Activated CD4-positive, alpha-beta T cell treated with anti-CD3 and anti-CD28 coated beads for 24 hours (primary cell): ENCODE measurements around the gene CFAP221.

Source experiments
- DNase-seq, 2 donors: peaks; one replicate each; pipeline ENCODE4 v3.0.0-alpha.2; 2020; ENCODE audit warnings: low read depth in 2 of 2

The CFAP221 gene

DNA sequence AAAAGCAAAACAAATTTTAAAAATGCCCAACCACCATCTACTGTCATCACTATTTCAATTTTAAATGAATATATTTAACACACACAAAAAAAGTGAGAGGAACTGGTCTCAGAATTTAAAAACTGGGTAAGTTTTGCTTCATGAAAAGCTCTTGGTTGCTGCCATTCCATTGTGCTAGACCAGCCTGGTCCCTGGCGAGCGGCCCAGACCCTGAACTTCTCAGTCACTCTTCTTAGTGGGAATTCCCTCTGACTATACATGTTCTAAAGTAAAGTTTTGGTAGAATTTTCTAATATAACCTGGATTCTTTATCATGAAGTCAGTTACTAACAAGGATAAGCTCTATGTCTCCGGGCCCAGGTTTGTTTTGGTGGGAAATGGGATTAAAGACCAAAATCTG, 99.9 kb downstream of the CFAP221 start:
- DNase-seq: no peak

DNA sequence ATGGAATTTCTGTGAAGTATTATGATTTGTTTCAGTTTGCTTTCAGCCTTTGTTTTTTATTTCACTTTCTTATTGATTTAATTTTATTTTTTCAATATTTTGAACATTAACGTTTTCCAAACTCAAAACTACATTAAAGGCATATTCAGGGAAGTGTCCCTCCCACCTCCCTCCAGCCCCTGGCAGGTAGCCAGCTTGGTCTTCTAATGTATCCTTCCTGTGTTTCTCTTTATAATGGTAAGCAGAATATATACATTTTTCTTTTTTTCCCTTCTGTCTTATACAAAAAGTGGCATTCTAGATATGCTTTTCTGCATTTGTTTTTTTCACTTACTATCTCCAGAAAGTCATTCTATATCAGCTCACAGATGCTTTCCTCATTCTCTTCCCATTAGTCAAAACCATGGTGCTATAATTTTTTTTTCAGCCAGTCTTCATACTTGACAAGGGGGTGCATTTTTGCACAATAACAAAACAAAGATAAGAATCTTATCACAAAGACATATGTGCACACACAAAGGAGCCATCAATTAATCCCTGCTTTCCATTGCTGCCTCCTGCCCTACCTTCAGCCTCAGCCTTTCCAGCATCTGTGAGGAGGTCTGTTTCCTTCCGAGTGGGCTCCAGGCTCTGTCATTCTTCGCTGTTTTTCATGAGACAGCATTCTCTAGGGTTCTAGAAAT, 101.1 kb downstream of the CFAP221 start:
- no peak for DNase-seq

DNA sequence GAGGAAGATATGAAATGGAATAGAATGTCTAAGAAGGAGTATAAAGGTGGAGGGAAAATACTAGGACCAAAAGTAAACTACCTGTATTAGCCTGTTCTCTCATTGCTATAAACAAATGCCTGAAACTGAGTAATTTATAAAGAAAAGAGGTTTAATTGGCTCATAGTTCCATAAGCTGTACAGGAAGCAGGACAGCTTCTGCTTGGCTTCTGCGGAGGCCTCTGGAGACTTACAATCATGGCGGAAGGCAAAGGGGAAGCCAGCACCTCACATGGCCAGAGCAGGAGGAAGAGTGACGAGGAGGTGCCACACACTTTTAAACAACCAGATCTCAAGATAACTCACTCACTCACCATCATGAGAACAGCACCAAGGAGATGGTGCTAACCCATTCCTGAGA, 101.9 kb downstream of the CFAP221 start:
- DNase-seq: no peak

DNA sequence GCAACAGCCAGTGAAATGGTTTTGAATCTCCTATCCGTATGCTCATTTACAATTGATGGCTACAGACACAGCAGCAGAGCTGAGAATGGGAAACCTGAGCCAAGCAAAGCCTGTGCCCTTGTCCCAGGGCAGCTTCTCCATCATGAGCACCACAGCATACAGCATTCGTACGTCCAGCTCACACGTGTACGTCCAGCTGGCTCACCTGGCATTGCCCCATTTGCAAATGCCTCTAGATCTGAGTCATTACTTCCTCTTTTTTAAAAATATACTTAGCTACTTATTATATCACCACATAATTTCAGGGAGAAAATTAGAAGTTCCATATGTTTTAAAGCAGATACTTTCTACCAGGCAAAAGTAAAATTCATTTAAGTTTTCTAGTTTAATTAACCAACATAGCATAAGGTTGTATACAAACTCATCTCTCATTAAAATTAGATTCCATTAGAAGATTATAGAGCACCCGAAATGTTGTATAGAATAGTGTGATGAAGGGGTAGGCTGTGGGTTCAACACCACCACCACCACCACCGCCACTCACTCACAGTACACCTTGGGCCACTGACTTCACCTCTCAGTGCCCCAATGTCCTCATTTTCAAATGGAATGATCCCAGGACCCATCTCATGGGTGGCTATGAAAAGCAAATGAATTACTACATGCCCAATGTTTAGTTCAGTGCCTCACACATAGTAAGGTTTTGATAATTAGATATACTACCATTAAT, 103.4 kb downstream of the CFAP221 start:
- no peak for DNase-seq

DNA sequence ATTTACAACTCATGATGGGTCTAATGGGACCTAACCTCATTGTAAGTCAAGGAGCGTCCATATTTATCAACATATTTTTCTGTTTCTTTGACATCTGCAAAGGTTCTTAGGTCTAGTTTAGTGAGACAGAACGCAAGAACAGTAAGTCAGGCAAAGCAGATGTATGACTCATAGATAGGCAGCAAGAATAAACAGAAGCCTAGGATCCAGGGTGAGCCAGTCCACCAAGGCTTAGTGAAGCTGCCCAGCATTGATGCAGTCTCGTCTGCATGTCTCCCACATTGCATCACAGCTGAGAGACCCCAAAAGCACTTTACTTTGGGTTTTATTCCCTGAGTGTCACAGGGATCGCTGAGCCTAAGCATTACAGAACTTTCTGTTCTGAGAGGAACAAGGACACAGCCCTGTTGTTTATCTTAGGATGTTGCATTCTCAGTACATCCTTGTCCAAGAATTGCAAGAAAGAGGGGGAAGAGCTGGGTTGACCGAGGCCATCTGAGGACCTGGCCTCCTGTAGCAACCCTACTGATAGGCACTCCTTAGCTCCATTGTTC, 105.2 kb downstream of the CFAP221 start:
- DNase-seq: no peak

DNA sequence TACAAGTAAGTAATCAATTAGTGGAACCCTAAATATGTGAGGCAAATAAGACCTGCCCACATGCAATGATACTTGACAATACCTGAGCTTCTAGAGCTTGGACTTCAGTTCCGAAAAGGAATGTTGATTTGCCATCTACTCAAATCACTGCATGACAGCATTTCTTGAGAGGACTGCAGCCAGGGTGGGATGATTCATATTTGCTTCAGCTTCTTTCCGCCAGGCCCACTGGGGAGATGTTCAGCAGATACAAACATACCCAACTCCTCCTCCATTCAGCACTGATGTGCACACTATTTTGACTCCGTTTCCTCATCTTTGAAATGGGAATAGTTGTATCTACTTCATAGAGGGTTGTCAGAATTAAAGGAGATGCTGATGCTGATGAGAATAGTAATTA, 106.0 kb downstream of the CFAP221 start:
- no peak for DNase-seq

DNA sequence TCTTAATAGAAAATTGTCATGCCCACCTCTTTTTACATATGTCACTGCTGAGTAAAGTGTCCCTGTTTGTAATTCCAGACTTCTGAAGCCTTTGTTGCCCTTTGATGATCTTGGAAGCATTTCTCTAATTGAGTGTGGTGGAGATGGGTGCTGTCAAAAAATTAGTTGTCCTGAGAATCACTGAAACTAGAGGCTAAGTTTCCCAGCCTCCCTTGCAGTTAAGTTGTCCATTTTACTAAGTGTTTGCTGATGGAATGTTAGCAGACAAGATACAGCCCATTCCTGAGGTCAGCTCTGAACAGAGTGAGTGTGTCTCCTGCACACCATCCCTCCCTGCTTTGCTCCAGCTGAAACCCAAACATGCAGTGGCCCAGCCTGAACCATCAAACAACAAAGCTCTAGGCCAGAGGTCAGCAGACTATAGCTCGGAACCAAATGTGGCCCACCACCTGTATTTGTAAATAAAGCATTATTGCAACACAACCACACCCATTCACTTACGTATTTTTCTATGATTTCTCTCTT, 106.7 kb downstream of the CFAP221 start:
- DNase-seq: no peak

DNA sequence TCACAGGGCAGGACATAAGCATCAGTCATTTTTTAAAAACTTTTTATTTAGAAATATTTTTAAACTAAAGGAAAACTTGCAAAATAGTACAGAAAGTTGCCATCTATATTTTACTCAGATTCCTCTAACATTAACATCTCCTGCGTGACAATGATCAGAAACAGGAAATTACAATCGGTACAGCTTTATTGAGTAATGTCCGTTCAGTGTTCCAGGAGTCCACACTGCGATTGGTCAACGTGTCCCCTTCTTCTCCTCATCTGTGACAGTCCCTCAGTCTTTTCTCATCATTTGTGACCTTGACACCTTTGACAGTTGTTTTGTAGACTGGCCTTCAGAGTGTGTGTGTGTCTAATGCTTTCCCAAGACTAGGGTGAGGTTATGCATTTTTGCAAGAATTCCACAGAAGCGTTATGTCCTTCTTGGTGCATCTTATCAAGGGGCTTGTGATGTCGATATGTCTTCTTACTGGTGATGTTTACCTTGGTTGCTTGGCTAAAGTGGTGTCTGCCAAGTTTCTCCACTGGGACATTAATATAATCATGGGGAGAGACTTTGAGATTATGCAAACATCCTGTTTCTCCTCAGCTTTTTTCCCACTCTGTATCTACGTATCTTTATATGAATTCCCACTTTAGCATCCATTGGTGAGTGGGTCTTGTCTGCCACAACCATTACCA, 113.4 kb downstream of the CFAP221 start:
- no peak for DNase-seq

DNA sequence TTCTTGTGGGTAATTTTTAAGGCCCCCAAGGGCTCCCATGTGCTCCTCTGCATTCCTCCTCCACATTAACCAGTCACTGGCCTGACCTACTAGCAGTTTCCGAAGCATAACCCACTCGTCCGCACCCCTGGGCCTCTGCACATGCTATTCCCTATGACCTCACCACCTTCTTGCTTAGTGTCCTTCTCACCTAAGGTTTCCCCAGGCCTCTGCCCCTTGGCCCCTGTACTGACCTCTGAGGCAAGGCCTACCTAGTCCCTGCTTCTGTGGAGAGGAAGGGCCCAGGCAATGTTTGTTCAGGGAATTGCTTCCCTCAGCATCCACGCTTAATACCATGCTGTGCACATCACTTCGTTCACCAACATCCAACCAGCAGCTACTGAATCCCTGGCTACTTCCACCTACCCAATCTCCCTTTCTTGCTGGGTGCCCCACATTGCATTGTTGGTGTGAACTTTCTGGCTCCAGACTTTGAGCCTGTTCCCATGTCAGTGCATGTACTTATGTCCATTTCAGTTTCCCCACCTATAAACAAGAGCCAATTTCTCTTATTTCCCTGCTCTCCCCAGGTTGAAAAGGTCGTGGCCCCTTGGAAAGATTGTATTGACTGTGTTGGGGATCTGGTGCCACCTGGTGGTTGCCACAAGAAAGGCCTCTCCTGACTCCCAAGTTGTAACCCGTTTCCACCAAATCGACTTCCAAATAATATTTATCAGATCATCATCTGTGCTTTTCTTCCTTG, 115.5 kb downstream of the CFAP221 start:
- peak in 1 of 2 donors; percentile 29 for DNase-seq

DNA sequence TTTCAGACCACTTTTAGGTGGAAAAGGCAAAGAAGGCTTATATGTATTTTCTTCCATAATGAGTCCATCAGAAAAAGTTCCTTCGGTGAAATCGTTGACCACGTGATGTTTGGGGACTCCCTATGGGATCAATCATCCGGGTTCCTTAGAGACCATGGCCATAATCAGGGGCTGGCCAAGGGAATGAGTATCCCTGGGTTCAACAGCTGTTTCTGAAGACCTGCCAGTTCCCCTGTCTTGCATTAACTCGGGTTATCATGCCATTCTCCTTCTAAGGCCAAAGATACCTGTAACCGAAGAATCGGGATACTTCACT, 116.1 kb downstream of the CFAP221 start:
- DNase-seq: no peak

DNA sequence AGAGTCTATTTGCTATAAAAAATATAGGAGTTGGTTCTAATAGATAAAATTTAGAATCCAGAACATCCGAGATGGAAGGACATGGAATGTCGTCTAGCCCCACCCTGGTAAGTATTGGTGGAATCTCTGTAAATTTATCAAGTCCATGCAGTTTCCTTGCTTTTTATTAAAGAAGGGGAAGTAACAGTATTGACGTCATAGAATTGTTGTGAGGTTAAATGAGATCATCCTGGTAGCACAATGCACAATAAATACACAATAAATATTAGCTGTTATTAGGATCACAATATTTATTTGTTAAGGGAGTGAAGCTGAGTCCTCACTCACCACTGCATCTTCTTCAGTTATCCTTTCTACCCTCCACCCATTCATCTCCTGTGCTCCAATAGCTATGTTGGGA, 118.0 kb downstream of the CFAP221 start:
- DNase-seq: no peak

DNA sequence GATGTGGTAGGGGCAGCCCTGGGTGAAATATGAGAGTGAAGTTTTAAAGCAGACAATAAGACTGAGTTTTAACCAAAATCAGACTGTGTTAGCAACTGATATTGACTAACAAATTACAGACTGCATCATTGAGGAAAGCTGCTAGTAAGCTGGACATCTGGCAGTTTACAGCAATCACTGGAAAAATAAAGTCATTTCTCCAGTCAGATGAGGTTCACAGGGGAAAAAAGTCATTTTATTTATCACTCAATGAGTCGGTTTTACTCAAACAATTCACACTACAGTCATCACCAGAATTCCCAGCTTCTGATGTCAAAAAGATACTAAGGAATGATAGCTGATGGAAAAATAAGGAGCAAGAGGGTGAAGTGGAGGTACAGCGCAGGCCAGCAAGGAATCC, 124.3 kb downstream of the CFAP221 start:
- DNase-seq: no peak

DNA sequence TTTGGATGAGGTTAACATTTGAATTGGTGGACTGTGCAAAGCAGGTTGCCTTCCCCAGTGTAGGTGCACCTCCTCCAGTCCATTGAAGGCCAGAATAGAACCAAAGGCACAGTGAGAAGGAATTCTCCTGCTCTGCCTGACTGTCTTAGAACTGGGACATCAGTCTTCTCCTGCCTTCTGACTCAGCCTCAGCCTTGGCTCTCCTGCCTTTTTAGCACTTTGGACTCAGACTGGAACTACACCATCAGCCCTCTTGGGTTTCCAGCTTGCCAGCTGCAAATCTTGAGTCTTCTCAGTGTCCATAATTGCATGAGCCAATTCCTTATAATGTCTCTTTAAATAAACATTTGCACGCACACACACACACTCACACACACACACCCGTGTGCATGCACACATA, 126.8 kb downstream of the CFAP221 start:
- no peak for DNase-seq

DNA sequence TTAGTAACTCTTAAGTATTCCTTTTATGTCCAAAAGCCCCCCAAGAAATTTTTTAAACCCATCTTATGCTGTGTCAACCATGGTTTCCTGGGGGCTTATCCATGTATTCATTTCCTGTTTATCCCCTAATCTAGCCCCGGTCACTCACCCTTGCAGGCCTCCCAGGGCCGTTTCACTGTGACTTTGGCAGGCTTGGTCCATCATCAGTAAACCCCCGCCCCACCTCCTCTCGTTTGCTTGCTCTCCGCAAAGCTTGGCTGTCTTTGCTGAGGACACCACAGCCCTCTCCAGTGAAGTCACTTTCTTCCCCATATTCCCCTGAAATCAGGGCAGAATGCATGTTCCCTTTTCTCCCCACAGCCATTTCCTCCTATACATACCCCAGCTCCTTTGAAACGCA, 127.5 kb downstream of the CFAP221 start:
- DNase-seq: no peak

DNA sequence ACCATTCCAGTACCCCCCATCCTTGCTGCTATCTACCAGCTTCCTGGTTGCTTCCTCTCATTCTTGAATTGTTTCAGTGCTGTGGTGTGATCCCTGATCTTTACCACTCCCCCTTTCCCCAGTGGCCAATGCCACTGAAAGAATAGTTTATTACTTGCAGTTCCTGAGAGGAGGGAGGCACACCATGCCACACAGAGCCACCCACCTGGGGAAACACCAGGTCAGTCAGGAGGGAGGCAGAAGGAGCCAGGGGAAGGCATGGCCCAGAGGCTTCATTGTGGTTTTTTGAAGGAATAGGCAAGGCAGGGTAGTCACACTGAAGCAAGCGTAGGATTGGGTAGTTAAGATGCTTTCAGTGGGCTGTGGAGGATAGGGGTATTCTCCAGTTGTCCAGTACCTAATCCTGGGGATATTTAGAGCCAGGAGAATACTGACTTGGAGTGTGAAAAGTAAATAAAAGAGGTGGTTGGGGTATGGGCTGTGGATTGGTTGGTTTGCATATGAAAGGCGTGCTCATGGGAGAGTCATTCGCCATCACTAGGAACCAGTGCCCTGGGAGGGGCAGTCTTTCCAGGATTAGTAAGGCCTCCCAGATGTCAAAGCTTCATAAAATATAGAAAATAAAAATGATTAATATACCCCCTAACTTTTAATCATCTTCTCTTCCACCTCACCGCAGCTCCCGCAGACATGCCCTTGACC, 128.1 kb downstream of the CFAP221 start:
- DNase-seq: no peak

DNA sequence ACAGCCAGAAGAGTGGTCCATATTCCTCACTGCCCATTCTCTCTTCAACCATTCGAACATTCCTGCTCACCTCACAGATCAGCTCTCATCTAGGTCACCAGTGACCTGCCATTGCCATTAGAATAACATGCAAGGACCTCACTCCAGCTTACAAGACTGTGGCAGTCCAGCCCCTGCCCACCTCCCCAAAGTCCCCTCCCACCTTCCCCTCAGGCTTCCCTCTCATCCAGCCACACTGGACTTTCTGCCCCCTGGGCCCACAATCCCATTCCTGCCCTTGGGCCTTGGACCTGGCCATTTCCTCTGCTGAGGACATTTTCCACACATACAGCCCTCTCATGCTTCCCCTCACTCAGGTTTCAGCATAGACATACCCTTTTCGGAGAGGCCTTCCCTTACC, 129.5 kb downstream of the CFAP221 start:
- no peak for DNase-seq

DNA sequence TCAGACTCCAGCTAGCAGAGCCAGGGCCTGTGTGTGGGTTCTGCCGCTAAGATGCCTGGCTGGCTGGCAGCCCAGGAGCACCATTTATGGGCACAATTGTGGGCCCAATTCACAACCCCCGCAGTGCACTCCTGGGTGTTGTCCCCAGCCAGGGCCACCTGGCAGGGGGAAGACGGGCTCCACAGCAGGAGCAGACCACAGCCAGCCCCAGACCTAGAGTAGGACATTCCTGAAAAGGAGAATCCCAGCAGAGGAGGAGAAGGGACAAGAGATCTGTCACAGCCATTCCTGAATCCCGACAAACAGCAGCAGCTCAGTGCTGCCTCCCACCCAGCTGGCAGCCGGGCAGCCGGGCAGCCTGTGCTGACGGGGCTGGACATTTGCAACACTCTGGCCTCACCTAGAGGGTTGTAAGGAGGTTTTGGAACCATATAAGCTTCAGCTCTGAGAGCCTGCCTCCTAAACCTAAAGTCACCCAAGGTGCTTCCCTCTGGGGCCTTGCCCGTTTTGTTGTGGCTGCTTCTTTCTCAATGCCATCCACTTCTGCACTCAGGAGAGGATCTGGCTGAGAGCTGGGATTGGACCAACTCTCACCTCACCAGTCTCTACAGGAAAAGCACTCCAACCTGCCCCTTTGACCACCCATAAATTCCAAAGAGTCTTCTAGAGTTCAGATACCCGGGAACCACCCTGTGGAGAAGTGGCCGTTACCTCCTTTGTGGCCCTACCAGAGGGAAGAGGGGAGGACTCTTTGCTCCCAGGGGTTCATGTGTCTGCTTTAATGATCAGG, 130.7 kb downstream of the CFAP221 start:
- no peak for DNase-seq

DNA sequence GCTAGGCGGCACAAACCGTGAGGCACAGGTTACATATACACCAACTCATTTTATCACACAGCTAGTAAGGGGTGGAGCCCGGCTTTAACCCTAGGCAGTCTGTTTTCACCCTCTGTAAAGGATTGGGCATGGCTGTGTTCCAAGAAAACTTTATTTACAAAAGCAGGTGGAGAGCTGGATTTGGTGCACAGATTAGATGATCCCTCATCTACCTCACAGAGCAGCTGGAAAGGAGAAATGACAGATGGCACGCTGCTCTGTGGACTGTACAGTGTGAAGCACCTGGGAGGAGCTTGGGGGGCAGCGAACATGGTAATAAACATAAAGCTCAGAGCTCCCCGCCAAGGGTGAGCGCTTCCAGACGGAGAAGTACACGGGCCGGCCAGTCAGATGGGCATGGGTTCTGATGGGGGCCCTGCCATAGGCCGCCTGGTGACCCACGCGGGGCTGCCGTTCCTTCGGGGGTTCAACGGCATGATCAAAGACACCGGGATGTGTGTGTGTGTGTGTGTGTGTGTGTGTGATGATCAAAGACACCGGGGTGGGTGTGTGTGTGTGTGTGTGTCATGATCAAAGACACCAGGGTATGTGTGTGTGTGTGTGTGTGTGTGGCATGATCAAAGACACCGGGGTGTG, 133.9 kb downstream of the CFAP221 start:
- no peak for DNase-seq

DNA sequence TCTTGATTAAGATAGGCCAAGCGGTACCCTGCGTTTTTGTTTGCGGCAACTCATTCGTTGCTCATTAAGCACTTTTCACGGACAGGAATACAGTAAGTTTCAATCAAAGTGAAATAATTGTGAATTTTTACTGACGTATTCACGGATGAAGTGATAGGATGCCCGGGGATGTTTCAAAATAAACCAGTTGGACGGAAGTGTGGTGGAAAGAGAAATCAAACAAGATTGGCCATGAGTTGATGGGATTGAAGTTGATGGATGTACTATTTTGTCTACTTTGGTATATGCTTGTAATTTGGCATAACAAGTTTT, 135.2 kb downstream of the CFAP221 start:
- DNase-seq: no peak

DNA sequence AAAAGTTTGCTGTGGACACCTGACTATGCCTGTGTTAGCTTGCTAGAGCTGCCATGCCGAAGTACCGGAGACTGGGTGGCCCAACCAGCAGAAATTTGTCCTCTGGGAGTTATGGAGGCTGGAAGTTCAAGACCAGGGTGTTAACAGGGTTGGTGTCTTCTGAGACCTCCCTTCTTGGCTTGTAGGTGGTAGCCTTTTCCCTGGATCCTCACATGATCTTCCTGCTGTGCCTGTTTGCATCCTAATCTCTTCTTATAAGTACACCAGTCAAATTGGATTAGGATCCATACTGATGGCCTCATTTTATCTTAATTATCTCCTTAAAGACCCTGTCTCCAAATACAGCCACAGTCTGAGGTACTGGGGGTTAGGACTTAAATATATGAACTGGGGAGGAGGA, 135.6 kb downstream of the CFAP221 start:
- no peak for DNase-seq
